Endothelial cell of umbilical vein (primary cell): ENCODE measurements around the gene PLEKHA6. TPM values are rescaled to one million over a fixed set of nuclear protein-coding genes. Genes with fewer than 3 reads are reported as not detected.

Experiments used
- BruUV-seq: library from RNA; stranded (reverse); fragments of 400-500 nt; replicated peaks from 2 replicates; lab custom pipeline; 2021; lab: Mats Ljungman, UMichigan
- CTCF ChIA-PET: fragments of 300-600, 350-600 bp; sonication (Branson Sonifier 250); formaldehyde crosslinking; loops from one replicate; lab custom pipeline; 2021; ENCODE audit warnings: antibody characterized with exemption, inconsistent platforms; lab: Charles Lee
- POLR2A ChIA-PET: fragments of 300-600, 350-600 bp; sonication (Branson Sonifier 250); formaldehyde crosslinking; loops from one replicate; lab custom pipeline; 2021; ENCODE audit warnings: antibody characterized with exemption, inconsistent platforms; lab: Charles Lee
- DNase-seq: peaks from one replicate; pipeline ENCODE4 v3.0.0-alpha.2; 2011; ENCODE audit warnings: low read depth, low spot score
- FAIRE-seq: peaks from 2 replicates; lab custom pipeline; 2011; peaks lifted over from hg19 to GRCh38; lab: Jason Lieb, UNC
- H2AFZ ChIP-seq: 2 replicates; pipeline ENCODE4 v1.6.0; 2012; ENCODE audit warnings: low read depth, low read length, control low read depth, inconsistent platforms
- H3K27ac ChIP-seq: 2 replicates; pipeline ENCODE4 v1.5.1; 2011; ENCODE audit warnings: low read depth, mild to moderate bottlenecking, control low read depth, low read length, moderate library complexity; ENCODE audit not compliant: insufficient read depth
- H3K27me3 ChIP-seq, 2 experiments: 2 replicates each; pipeline versions ENCODE4 v1.6.0 to v1.6.1; 2011; ENCODE audit warnings: low read length in 2 of 2, mixed read lengths in 1 of 2; ENCODE audit not compliant: control insufficient read depth in 2 of 2, insufficient read depth in 2 of 2
- H3K36me3 ChIP-seq, 2 experiments: 2 replicates in 1 of 2; 3 replicates in 1 of 2; pipeline ENCODE4 v1.5.1; 2011; ENCODE audit warnings: low read length in 2 of 2, mild to moderate bottlenecking in 1 of 2, moderate library complexity in 1 of 2; ENCODE audit not compliant: control insufficient read depth in 2 of 2, insufficient read depth in 2 of 2; ENCODE audit errors: extremely low read depth in 1 of 2
- H3K4me1 ChIP-seq: 3 replicates; pipeline ENCODE4 v1.5.1; 2011; ENCODE audit warnings: mild to moderate bottlenecking, low read length; ENCODE audit not compliant: control insufficient read depth, insufficient read depth; ENCODE audit errors: extremely low read depth
- H3K4me2 ChIP-seq: 2 replicates; pipeline ENCODE4 v1.6.1; 2011; ENCODE audit warnings: low read length, control low read depth, mixed read lengths; ENCODE audit not compliant: insufficient read depth
- H3K4me3 ChIP-seq, 3 experiments: fragments of 200-600 bp in 1 of 3; sonication (generic), shearing (Covaris generic) in 1 of 3; replicated peaks in 1 of 3; 2 replicates each; pipeline ENCODE4 v1.5.1; 2011 to 2016; ENCODE audit warnings: control low read depth in 3 of 3, low read length in 3 of 3, mild to moderate bottlenecking in 2 of 3, inconsistent platforms in 1 of 3, low read depth in 1 of 3, moderate library complexity in 1 of 3; ENCODE audit not compliant: insufficient read depth in 1 of 3
- H3K79me2 ChIP-seq: 2 replicates; pipeline ENCODE4 v1.6.0; 2012; ENCODE audit warnings: low read length, inconsistent platforms; ENCODE audit not compliant: control insufficient read depth, insufficient read depth
- H3K9ac ChIP-seq: replicated peaks from 2 replicates; pipeline ENCODE3; 2011; ENCODE audit warnings: low read length, control low read depth; ENCODE audit not compliant: insufficient read depth; ENCODE audit errors: extremely low read depth
- H3K9me1 ChIP-seq: replicated peaks from 3 replicates; pipeline ENCODE4 v1.6.0; 2011; ENCODE audit warnings: mild to moderate bottlenecking, low read length; ENCODE audit not compliant: control insufficient read depth, insufficient read depth; ENCODE audit errors: extremely low read depth
- H3K9me3 ChIP-seq: replicated peaks from 2 replicates; pipeline ENCODE4 v1.5.1; 2012; ENCODE audit warnings: low read length, inconsistent platforms; ENCODE audit not compliant: control insufficient read depth, insufficient read depth
- H4K20me1 ChIP-seq: replicated peaks from 2 replicates; pipeline ENCODE3; 2011; ENCODE audit warnings: mild to moderate bottlenecking, low read length; ENCODE audit not compliant: control insufficient read depth, insufficient read depth; ENCODE audit errors: extremely low read depth
- EZH2 ChIP-seq: IDR thresholded peaks from 2 replicates; pipeline ENCODE4 v1.6.1; 2012; ENCODE audit warnings: borderline replicate concordance, low read depth, mild to moderate bottlenecking, moderate library complexity, low read length, inconsistent platforms; ENCODE audit not compliant: severe bottlenecking
- FOS ChIP-seq: IDR thresholded peaks from 2 replicates; pipeline ENCODE4 v1.6.1; 2011; ENCODE audit warnings: mild to moderate bottlenecking, low read length, moderate library complexity, borderline replicate concordance; ENCODE audit not compliant: insufficient read depth
- GATA2 ChIP-seq: IDR thresholded peaks from 2 replicates; pipeline ENCODE4 v1.7.0; 2011; ENCODE audit warnings: low read depth, mild to moderate bottlenecking, moderate library complexity, mixed read lengths, low read length; ENCODE audit not compliant: insufficient read length, insufficient read depth
- JUN ChIP-seq: IDR thresholded peaks from 2 replicates; pipeline ENCODE4 v1.6.1; 2011; ENCODE audit warnings: borderline replicate concordance, low read depth; ENCODE audit not compliant: insufficient read length, insufficient read depth
- MYC ChIP-seq: IDR thresholded peaks from one replicate; pipeline ENCODE4 v1.6.1; 2011; ENCODE audit warnings: mild to moderate bottlenecking, low read depth, low read length
- POLR2A ChIP-seq: IDR thresholded peaks from 2 replicates; pipeline ENCODE4 v1.6.1; 2012; ENCODE audit warnings: low read depth, mild to moderate bottlenecking, control low read depth, low read length
- POLR2AphosphoS5 ChIP-seq: IDR thresholded peaks from 2 replicates; pipeline ENCODE4 v1.6.1; 2012; ENCODE audit warnings: low read depth, mild to moderate bottlenecking, control low read depth, low read length, moderate library complexity; ENCODE audit not compliant: insufficient read depth
- dilution Hi-C: fragments of 300-500 bp; cut with MboI; formaldehyde crosslinking; loops from one replicate; pipeline ENCODE4 v1.15.0; 2019; ENCODE audit warnings: low sequenced_read_pairs; ENCODE audit not compliant: extremely low pct_ligation_motif_present
- intact Hi-C: fragments of 100-400 bp; cut with micrococcal nuclease; formaldehyde crosslinking; loops from one replicate; pipeline ENCODE4 v1.10.0; 2022
- polyA plus RNA-seq, 4 experiments: library from polyadenylated mRNA; depleted of rRNA in 3 of 4; stranded (reverse) in 3 of 4; unstranded in 1 of 4; fragments of >200 nt; gene quantifications; 2 replicates each; pipeline versions ENCODE4 v1.2.1 to v1.2.3, GENCODE V29; 2011 to 2012; ENCODE audit warnings: missing spikeins in 1 of 4
- total RNA-seq: library from RNA; stranded (reverse); gene quantifications from 2 replicates; pipeline ENCODE4 v1.2.3, GENCODE V29; 2021
- TF ChIP-seq, protein P1 (sequence below), 2 donors: IDR thresholded peaks; 1 replicate in 1 of 2; 2 replicates in 1 of 2; pipeline ENCODE4 v1.5.1; 2011; ENCODE audit warnings: low read length in 2 of 2, mild to moderate bottlenecking in 2 of 2, moderate library complexity in 2 of 2, control low read depth in 1 of 2, inconsistent platforms in 1 of 2, low read depth in 1 of 2; ENCODE audit not compliant: insufficient read depth in 1 of 2; ENCODE audit errors: extremely low read depth in 1 of 2
- TF ChIP-seq, protein P2 (sequence below): IDR thresholded peaks from 2 replicates; pipeline ENCODE4 v1.6.1; 2011; ENCODE audit not compliant: insufficient read depth, insufficient read length

Gene PLEKHA6
- total and polyA plus RNA-seq, 2 donors (not counting 3 experiments of a cell fraction or from before 2014, with no cell fraction given) = 2.1 to 15.0 TPM

DNA sequence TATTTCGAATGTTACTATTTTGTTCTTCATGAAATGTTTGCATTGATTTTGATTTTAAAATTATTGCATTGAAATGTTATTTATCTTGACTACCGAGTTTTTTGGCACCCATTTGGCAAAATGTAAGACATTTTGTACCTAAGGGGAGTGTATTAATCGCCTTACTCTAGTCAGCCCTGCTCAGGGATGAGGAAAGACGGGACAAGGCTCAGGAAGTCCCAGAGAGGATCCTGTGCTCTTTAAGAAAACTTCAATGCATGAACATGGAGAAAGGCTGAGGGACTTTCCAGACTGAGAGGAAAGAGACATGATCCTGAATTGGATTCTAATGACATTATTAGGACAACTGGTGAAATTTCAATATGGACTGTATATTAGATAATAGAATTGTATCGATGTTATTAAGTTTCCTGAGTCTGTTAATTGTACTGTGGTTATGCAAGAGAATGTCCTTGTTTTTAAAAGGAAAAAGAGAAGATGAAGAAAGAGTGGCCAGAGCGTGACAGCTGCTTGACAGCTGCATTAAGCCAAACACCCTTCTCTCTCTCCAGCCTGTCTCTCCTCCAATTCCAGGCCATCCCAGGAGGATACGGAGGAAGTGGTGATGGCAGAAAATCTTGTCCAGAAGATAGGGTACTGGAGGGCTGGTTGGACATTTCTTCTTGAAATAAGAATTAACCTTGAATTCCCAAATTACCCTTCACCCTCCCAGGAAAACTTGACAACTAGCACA is 66.0 kb downstream of the PLEKHA6 start:
- Histone ChIP-seq H2AFZ (no peak overlapping the region), H3K9ac (no peak overlapping the region), H3K36me3 (no peaks in the 10 kb centered on the region), H3K4me3 (no peak overlapping the region), H3K4me1 (no peaks in the 10 kb centered on the region), H3K4me2 (no peak overlapping the region), H3K27me3 (no peaks in the 10 kb centered on the region), H4K20me1 (no peaks in the 10 kb centered on the region), H3K79me2 (no peaks in the 10 kb centered on the region), H3K9me1 (no peaks in the 10 kb centered on the region), H3K27ac (no peak overlapping the region), H3K9me3 (no peaks in the 10 kb centered on the region)
- dilution Hi-C loops (no loop called here), intact Hi-C loops (no loop called here)
- TF ChIP-seq POLR2AphosphoS5 (no peak), GATA2 (no peak), JUN (no peak), EZH2 (no peak), POLR2A (no peak), MYC (no peak), FOS (no peak)
- TF ChIP-seq, protein P1, sequence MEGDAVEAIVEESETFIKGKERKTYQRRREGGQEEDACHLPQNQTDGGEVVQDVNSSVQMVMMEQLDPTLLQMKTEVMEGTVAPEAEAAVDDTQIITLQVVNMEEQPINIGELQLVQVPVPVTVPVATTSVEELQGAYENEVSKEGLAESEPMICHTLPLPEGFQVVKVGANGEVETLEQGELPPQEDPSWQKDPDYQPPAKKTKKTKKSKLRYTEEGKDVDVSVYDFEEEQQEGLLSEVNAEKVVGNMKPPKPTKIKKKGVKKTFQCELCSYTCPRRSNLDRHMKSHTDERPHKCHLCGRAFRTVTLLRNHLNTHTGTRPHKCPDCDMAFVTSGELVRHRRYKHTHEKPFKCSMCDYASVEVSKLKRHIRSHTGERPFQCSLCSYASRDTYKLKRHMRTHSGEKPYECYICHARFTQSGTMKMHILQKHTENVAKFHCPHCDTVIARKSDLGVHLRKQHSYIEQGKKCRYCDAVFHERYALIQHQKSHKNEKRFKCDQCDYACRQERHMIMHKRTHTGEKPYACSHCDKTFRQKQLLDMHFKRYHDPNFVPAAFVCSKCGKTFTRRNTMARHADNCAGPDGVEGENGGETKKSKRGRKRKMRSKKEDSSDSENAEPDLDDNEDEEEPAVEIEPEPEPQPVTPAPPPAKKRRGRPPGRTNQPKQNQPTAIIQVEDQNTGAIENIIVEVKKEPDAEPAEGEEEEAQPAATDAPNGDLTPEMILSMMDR (IDR thresholded peaks at IDR 0.05; ENCODE audit: extremely low read depth in 1 of 2, insufficient read depth in 1 of 2, low read depth in 1 of 2, low read length in 2 of 2) = no peak
- TF ChIP-seq, protein P2, sequence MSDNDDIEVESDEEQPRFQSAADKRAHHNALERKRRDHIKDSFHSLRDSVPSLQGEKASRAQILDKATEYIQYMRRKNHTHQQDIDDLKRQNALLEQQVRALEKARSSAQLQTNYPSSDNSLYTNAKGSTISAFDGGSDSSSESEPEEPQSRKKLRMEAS = no peak
- no TSS peak for BruUV-seq
- ChIA-PET POLR2A (no interaction called here), CTCF (interaction anchor here (1.5 kb wide), 1 partner anchor 10 kb away, joined by 5 read pairs; no protein-coding TSS in a partner anchor)
- FAIRE-seq = no peak
- no peak for DNase-seq
